ENCODE measurements around the gene KCNMA1. TPM values are rescaled to one million over a fixed set of nuclear protein-coding genes. Genes with fewer than 3 reads are reported as not detected.
A peak's percentile ranks its signal among the peaks of the same experiment; 100 is the strongest.

Gene KCNMA1
- total and polyA plus RNA-seq, 7 experiments from 2014 or later, result 0.42 TPM; not detected in 6

DNA sequence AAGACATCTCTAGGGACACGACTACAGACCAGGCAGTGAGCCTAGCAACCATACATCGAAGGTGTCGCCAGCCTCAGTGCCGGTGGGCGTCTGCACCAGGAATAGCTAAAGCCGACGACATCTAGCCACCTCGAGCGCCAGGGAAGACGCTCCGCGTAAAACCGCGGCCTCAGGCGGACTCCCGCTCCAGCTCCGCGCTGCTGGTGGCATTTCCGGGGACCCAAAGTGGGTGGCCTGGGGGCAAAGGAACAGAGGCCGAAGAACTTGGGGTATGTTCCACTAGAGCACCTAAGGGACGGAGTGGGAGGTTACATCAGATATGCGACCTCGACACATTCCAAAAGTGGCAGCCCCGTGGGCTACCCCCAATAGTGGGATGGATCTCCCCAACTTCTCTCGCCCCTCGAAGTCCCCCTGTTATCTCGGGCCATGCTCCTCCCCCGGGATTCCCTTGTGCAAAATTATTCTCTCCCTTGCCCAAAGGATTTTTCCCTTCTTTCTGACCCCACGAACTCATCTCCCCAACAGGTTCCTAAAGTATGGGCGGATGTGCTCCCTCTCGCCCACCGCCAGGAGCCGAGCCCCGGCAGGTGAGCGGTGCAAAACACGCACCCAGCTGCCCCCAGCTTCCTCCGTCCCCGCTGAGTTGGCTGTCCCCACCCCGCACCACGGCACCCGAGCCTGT, 1.2 kb downstream of the KCNMA1 start:
- DNase-seq (no peak), ATAC-seq (no peak)
- Histone ChIP-seq H3K27me3 (ENCODE audit: control insufficient read depth in 2 of 2, insufficient read depth in 2 of 2, low read length in 2 of 2) (peaks cover 0 to 6% of the 10 kb centered on the region in 2 donors), H3K9me3 (ENCODE audit: control insufficient read depth in 2 of 3, low read length in 3 of 3) (no peaks in the 10 kb centered on the region), H3K4me1 (ENCODE audit: control insufficient read depth in 2 of 2, insufficient read depth in 2 of 2, low read length in 2 of 2) (peaks cover 0 to 1% of the 10 kb centered on the region in 2 donors), H3K4me3 (ENCODE audit: low read length) (no peak overlapping the region), H3K36me3 (ENCODE audit: control insufficient read depth in 2 of 3, insufficient read depth in 3 of 3, low read length in 3 of 3) (no peaks in the 10 kb centered on the region), H3K27ac (ENCODE audit: low read depth, low read length) (no peak overlapping the region)
- Mint-ChIP-seq H3K27me3 (peaks cover 58 to 79% (median 67%) of the 10 kb centered on the region in 5 donors), H3K36me3 (no peaks in the 10 kb centered on the region), H3K4me1 (peaks cover 0 to 14% (median 5%) of the 10 kb centered on the region in 7 donors), H3K4me3 (peak overlapping the region in 1 of 10 donors; percentile 77), H3K27ac (no peak overlapping the region), H3K9me3 (peaks cover 0 to 3% (median 0%) of the 10 kb centered on the region in 11 donors)
- ChIA-PET CTCF (no interaction called here), POLR2A (no interaction called here)
- intact Hi-C loops (cut with micrococcal nuclease), result no loop called here

DNA sequence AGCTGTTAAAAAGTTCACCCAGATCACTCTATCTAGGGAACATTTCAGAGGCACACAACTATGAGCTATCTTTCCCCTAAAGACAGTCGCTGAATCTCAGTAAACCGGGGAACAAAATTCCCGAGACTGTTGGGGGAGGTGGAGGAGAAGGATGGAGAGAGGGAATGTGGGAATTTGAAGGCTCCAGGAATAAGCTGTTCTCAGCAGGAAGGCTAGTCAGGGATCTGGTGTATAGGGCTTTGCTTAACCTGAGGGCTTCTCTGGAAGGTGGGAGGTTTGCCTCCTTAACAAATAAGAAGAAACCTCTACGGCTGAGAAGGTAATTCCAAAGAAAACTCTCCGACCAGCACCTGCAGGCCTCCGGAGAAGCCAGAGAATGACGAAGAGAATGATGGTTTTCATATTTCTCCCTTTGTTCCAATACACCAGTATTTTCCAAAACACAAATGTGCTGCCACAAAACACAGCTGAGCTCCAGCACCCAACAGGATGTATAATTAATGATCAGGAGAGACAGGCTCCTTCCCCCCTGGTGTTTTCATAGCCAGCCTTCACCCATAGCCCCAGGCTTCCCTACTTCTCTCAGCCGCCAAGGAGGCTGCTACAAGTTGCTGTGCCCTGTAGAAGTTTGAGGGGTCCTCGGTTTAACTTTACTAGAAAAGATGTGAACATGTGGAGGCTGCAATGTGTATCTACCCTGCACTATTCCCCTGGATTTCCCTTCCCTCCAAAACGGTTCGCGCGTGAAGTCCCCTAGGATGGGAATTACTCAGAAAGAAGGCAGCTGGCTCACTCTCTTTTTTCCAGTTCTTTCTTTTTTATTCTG, 2.0 kb downstream of the KCNMA1 start:
- ChIA-PET CTCF (no interaction called here), POLR2A (no interaction called here)
- ATAC-seq (no peak), DNase-seq (no peak)
- Mint-ChIP-seq H3K4me1 (peaks cover 0 to 11% (median 2%) of the 10 kb centered on the region in 7 donors), H3K27me3 (peaks cover 50 to 71% (median 59%) of the 10 kb centered on the region in 5 donors), H3K36me3 (no peaks in the 10 kb centered on the region), H3K27ac (no peak overlapping the region), H3K9me3 (peaks cover 0 to 3% (median 0%) of the 10 kb centered on the region in 11 donors), H3K4me3 (peak overlapping the region in 1 of 10 donors; percentile 77)
- Histone ChIP-seq H3K4me1 (ENCODE audit: control insufficient read depth in 2 of 2, insufficient read depth in 2 of 2, low read length in 2 of 2) (no peaks in the 10 kb centered on the region), H3K9me3 (ENCODE audit: control insufficient read depth in 2 of 3, low read length in 3 of 3) (no peaks in the 10 kb centered on the region), H3K36me3 (ENCODE audit: control insufficient read depth in 2 of 3, insufficient read depth in 3 of 3, low read length in 3 of 3) (no peaks in the 10 kb centered on the region), H3K27ac (ENCODE audit: low read depth, low read length) (no peak overlapping the region), H3K4me3 (ENCODE audit: low read length) (no peak overlapping the region), H3K27me3 (ENCODE audit: control insufficient read depth in 2 of 2, insufficient read depth in 2 of 2, low read length in 2 of 2) (peaks cover 0 to 4% of the 10 kb centered on the region in 2 donors)
- intact Hi-C loops (cut with micrococcal nuclease), result no loop called here

DNA sequence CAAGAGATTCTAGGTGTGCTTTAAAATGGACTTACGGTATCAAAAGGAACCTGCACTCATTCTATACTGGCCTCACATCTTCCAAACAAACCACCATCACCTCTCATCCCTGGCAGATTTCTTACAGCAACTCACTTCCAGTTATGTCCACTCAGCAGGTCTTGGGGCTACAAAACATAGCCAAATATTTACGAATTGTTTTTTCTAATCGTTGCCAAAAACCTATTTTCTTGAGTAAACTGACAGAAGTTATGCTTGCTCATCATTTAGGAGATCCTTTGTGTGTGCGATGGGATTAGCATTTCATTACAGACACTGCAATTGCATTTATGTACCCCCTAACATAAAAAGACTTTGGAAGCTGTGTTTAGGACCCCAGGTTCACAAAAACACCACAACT, 2.7 kb downstream of the KCNMA1 start:
- H3K9me3 ChIP-seq (ENCODE audit: control insufficient read depth in 2 of 3, low read length in 3 of 3), result no peaks in the 10 kb centered on the region
- Mint-ChIP-seq H3K4me3 (no peak overlapping the region), H3K4me1 (peaks cover 0 to 11% (median 2%) of the 10 kb centered on the region in 7 donors), H3K36me3 (no peaks in the 10 kb centered on the region), H3K9me3 (peaks cover 0 to 3% (median 0%) of the 10 kb centered on the region in 11 donors), H3K27me3 (peaks cover 43 to 64% (median 52%) of the 10 kb centered on the region in 5 donors), H3K27ac (no peak overlapping the region)
- H3K36me3 ChIP-seq (ENCODE audit: control insufficient read depth in 2 of 3, insufficient read depth in 3 of 3, low read length in 3 of 3), result no peaks in the 10 kb centered on the region
- no peak overlapping the region for H3K4me3 ChIP-seq (ENCODE audit: low read length)
- intact Hi-C loops (cut with micrococcal nuclease), result no loop called here
- no peaks in the 10 kb centered on the region for H3K4me1 ChIP-seq (ENCODE audit: control insufficient read depth in 2 of 2, insufficient read depth in 2 of 2, low read length in 2 of 2)
- DNase-seq (no peak), ATAC-seq (no peak)
- ChIA-PET POLR2A (no interaction called here), CTCF (no interaction called here)
- no peak overlapping the region for H3K27ac ChIP-seq (ENCODE audit: low read depth, low read length)
- H3K27me3 ChIP-seq (ENCODE audit: control insufficient read depth in 2 of 2, insufficient read depth in 2 of 2, low read length in 2 of 2), result peaks cover 0 to 4% of the 10 kb centered on the region in 2 donors

DNA sequence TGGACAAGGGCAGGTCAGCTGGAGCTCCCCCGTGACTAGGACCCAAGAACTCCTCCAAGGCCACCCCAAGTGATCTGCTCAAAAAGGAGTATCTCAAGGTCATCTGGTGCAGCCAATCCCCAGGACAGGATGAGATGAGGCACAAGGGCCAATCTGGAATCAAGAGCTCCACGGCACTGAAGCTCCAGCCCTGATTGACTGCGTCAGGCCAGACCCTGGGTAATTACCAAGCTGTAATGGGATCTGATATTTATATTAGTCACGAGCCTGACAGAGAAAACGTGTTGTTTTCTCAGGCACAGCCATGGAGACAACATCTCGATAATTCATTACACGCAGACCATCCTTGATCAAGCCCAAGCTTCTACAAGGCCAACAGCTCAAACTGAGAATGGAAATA, 4.2 kb downstream of the KCNMA1 start:
- H3K4me3 Mint-ChIP-seq, result no peak overlapping the region
- Histone ChIP-seq H3K4me1 (ENCODE audit: control insufficient read depth in 2 of 2, insufficient read depth in 2 of 2, low read length in 2 of 2) (no peaks in the 10 kb centered on the region), H3K36me3 (ENCODE audit: control insufficient read depth in 2 of 3, insufficient read depth in 3 of 3, low read length in 3 of 3) (no peaks in the 10 kb centered on the region), H3K27me3 (ENCODE audit: control insufficient read depth in 2 of 2, insufficient read depth in 2 of 2, low read length in 2 of 2) (peaks cover 0 to 4% of the 10 kb centered on the region in 2 donors), H3K9me3 (ENCODE audit: control insufficient read depth in 2 of 3, low read length in 3 of 3) (no peaks in the 10 kb centered on the region), H3K27ac (ENCODE audit: low read depth, low read length) (no peak overlapping the region), H3K4me3 (ENCODE audit: low read length) (no peak overlapping the region)
- intact Hi-C loops (cut with micrococcal nuclease), result no loop called here
- H3K36me3 Mint-ChIP-seq, result no peaks in the 10 kb centered on the region
- CTCF ChIA-PET, result no interaction called here
- peaks cover 0 to 3% (median 0%) of the 10 kb centered on the region in 11 donors for H3K9me3 Mint-ChIP-seq
- H3K27ac Mint-ChIP-seq, result no peak overlapping the region
- POLR2A ChIA-PET, result no interaction called here
- H3K4me1 Mint-ChIP-seq, result peaks cover 0 to 4% (median 2%) of the 10 kb centered on the region in 7 donors
- peaks cover 31 to 53% (median 42%) of the 10 kb centered on the region in 5 donors for H3K27me3 Mint-ChIP-seq
- ATAC-seq, result no peak
- DNase-seq, result no peak

DNA sequence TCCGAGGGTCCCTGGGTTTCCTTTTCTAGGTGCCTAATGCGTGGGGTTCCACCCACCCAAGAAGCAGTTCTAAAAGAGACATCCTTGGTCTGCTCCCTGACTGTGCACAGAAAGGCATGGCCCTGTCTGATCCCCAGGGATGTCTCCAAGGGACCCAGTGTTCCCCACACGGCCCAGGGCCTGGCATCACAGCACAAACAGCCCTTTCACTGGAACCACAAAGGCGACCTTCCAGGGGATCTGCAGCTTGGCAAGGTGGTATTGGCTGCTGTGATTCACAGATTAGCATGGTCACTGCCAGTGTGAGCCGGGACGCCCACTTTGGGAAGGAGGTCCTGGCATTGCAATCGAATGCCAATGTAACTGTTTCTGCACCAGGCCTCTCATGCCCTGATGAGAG, 6.4 kb downstream of the KCNMA1 start:
- peaks cover 28 to 45% (median 31%) of the 10 kb centered on the region in 5 donors for H3K27me3 Mint-ChIP-seq
- Histone ChIP-seq H3K4me3 (ENCODE audit: low read length) (no peak overlapping the region), H3K4me1 (ENCODE audit: control insufficient read depth in 2 of 2, insufficient read depth in 2 of 2, low read length in 2 of 2) (no peaks in the 10 kb centered on the region), H3K36me3 (ENCODE audit: control insufficient read depth in 2 of 3, insufficient read depth in 3 of 3, low read length in 3 of 3) (no peaks in the 10 kb centered on the region), H3K27ac (ENCODE audit: low read depth, low read length) (no peak overlapping the region), H3K9me3 (ENCODE audit: control insufficient read depth in 2 of 3, low read length in 3 of 3) (no peaks in the 10 kb centered on the region), H3K27me3 (ENCODE audit: control insufficient read depth in 2 of 2, insufficient read depth in 2 of 2, low read length in 2 of 2) (peaks cover 0 to 4% of the 10 kb centered on the region in 2 donors)
- peaks cover 0 to 3% (median 0%) of the 10 kb centered on the region in 11 donors for H3K9me3 Mint-ChIP-seq
- CTCF ChIA-PET, result no interaction called here
- H3K4me1 Mint-ChIP-seq, result no peaks in the 10 kb centered on the region
- POLR2A ChIA-PET, result no interaction called here
- no peak for ATAC-seq
- no peak overlapping the region for H3K27ac Mint-ChIP-seq
- H3K4me3 Mint-ChIP-seq, result no peak overlapping the region
- intact Hi-C loops (cut with micrococcal nuclease), result no loop called here
- no peaks in the 10 kb centered on the region for H3K36me3 Mint-ChIP-seq
- no peak for DNase-seq

DNA sequence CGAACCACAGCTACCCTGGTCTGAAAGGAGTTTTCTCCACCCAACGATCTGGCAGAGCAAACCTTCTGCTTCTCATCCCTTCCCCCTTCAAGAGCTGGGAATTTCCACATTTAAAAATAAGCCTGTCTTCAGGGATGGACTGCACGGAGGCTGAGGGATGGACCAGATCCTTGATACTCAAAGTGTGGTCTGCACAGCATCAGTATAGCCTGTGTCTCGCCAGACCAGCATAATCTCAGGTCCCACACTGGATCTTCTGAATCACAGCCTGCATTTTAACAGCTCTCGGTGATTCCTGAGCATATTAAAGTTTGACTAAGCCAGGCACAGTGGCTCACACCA, 7.1 kb downstream of the KCNMA1 start:
- H3K4me1 ChIP-seq (ENCODE audit: control insufficient read depth in 2 of 2, insufficient read depth in 2 of 2, low read length in 2 of 2), result no peaks in the 10 kb centered on the region
- no peak overlapping the region for H3K4me3 ChIP-seq (ENCODE audit: low read length)
- no peak for ATAC-seq
- no peaks in the 10 kb centered on the region for H3K36me3 ChIP-seq (ENCODE audit: control insufficient read depth in 2 of 3, insufficient read depth in 3 of 3, low read length in 3 of 3)
- Mint-ChIP-seq H3K9me3 (peaks cover 0 to 3% (median 0%) of the 10 kb centered on the region in 11 donors), H3K36me3 (no peaks in the 10 kb centered on the region), H3K27me3 (peaks cover 20 to 37% (median 24%) of the 10 kb centered on the region in 5 donors), H3K4me3 (no peak overlapping the region), H3K4me1 (no peaks in the 10 kb centered on the region), H3K27ac (no peak overlapping the region)
- no peaks in the 10 kb centered on the region for H3K9me3 ChIP-seq (ENCODE audit: control insufficient read depth in 2 of 3, low read length in 3 of 3)
- intact Hi-C loops (cut with micrococcal nuclease), result no loop called here
- DNase-seq, result no peak
- CTCF ChIA-PET, result no interaction called here
- no peaks in the 10 kb centered on the region for H3K27me3 ChIP-seq (ENCODE audit: control insufficient read depth in 2 of 2, insufficient read depth in 2 of 2, low read length in 2 of 2)
- POLR2A ChIA-PET, result no interaction called here
- H3K27ac ChIP-seq (ENCODE audit: low read depth, low read length), result no peak overlapping the region

Measured in naive thymus-derived CD4-positive, alpha-beta T cell (primary cell).